Measurements from ENCODE around the gene SPDYC. TPM values are rescaled to one million over a fixed set of nuclear protein-coding genes. Genes with fewer than 3 reads are reported as not detected.

Gene SPDYC
- polyA plus RNA-seq, 3 donors: 0.64 TPM; not detected in 2

GRCh38 chr11:65187146-65187675 lies 17.2 kb downstream of the SPDYC start:
- Mint-ChIP-seq H3K9me3 (no peaks in the 10 kb centered on the region), H3K4me1 (peaks cover 46% of the 10 kb centered on the region), H3K4me3 (no peak overlapping the region), H3K27ac (no peak overlapping the region), H3K36me3 (peaks cover 62 to 79% of the 10 kb centered on the region in 2 donors), H3K27me3 (ENCODE audit: low read depth in 3 of 3) (peaks cover 0 to 2% (median 0%) of the 10 kb centered on the region in 3 donors)
- TF ChIP-seq CTCF (IDR thresholded peaks at IDR 0.05): no peak
- H3K27ac ChIP-seq (ENCODE audit: low read depth in 1 of 2, low read length in 2 of 2): no peak overlapping the region
- H3K79me2 ChIP-seq (ENCODE audit: insufficient read depth, low read length): peaks cover 40% of the 10 kb centered on the region
- H3K4me3 ChIP-seq (replicated peaks in 1 of 3; ENCODE audit: low read depth in 2 of 3, low read length in 3 of 3): no peak overlapping the region
- peaks cover 66% of the 10 kb centered on the region for H4K20me1 ChIP-seq (ENCODE audit: insufficient read depth, low read length)
- H3K4me2 ChIP-seq (replicated peaks; ENCODE audit: extremely low read depth, low read length, poor library complexity, severe bottlenecking): no peak overlapping the region
- H3K27me3 ChIP-seq (ENCODE audit: control insufficient read depth in 2 of 2, insufficient read depth in 2 of 2, low read length in 2 of 2): no peaks in the 10 kb centered on the region
- no peak overlapping the region for H3K9ac ChIP-seq (ENCODE audit: insufficient read depth, low read length, poor library complexity, severe bottlenecking)
- intact Hi-C loops (cut with micrococcal nuclease): no loop called here
- 100% methylated on average over 6 of the region's 6 CpGs for WGBS (ENCODE audit: insufficient coverage)
- no peak overlapping the region for H2AFZ ChIP-seq (ENCODE audit: insufficient read depth, low read depth, low read length, poor library complexity, severe bottlenecking)
- DNase-seq: no peak
- no peaks in the 10 kb centered on the region for H3K9me3 ChIP-seq (replicated peaks in 1 of 2; ENCODE audit: control insufficient read depth in 1 of 2, insufficient read depth in 1 of 2, low read length in 2 of 2)
- H3K36me3 ChIP-seq (replicated peaks in 1 of 2; ENCODE audit: control insufficient read depth in 1 of 2, insufficient read depth in 2 of 2, low read length in 2 of 2): peaks cover 64 to 87% of the 10 kb centered on the region in 2 donors
- peaks cover 12 to 24% of the 10 kb centered on the region in 2 donors for H3K4me1 ChIP-seq (ENCODE audit: control insufficient read depth in 1 of 2, insufficient read depth in 2 of 2, low read length in 2 of 2)

- no peak overlapping the region for H3K27ac ChIP-seq (ENCODE audit: low read depth in 1 of 2, low read length in 2 of 2)
- Mint-ChIP-seq H3K36me3 (peaks cover 64 to 84% of the 10 kb centered on the region in 2 donors), H3K4me3 (no peak overlapping the region), H3K4me1 (peaks cover 38% of the 10 kb centered on the region), H3K9me3 (no peaks in the 10 kb centered on the region), H3K27me3 (ENCODE audit: low read depth in 3 of 3) (peaks cover 0 to 2% (median 0%) of the 10 kb centered on the region in 3 donors), H3K27ac (peak overlapping the region in 1 of 7 donors; percentile 50)
- no peak overlapping the region for H3K4me3 ChIP-seq (replicated peaks in 1 of 3; ENCODE audit: low read depth in 2 of 3, low read length in 3 of 3)
- no peak overlapping the region for H2AFZ ChIP-seq (ENCODE audit: insufficient read depth, low read depth, low read length, poor library complexity, severe bottlenecking)
- 97% methylated on average over 19 of the region's 20 CpGs for WGBS (ENCODE audit: insufficient coverage)
- H3K9ac ChIP-seq (ENCODE audit: insufficient read depth, low read length, poor library complexity, severe bottlenecking): no peak overlapping the region
- H4K20me1 ChIP-seq (ENCODE audit: insufficient read depth, low read length): peaks cover 67% of the 10 kb centered on the region
- no peaks in the 10 kb centered on the region for H3K9me3 ChIP-seq (replicated peaks in 1 of 2; ENCODE audit: control insufficient read depth in 1 of 2, insufficient read depth in 1 of 2, low read length in 2 of 2)
- H3K4me2 ChIP-seq (replicated peaks; ENCODE audit: extremely low read depth, low read length, poor library complexity, severe bottlenecking): no peak overlapping the region
- peaks cover 4 to 16% of the 10 kb centered on the region in 2 donors for H3K4me1 ChIP-seq (ENCODE audit: control insufficient read depth in 1 of 2, insufficient read depth in 2 of 2, low read length in 2 of 2)
- H3K27me3 ChIP-seq (ENCODE audit: control insufficient read depth in 2 of 2, insufficient read depth in 2 of 2, low read length in 2 of 2): no peaks in the 10 kb centered on the region
- H3K79me2 ChIP-seq (ENCODE audit: insufficient read depth, low read length): peaks cover 31% of the 10 kb centered on the region
- H3K36me3 ChIP-seq (replicated peaks in 1 of 2; ENCODE audit: control insufficient read depth in 1 of 2, insufficient read depth in 2 of 2, low read length in 2 of 2): peaks cover 69 to 95% of the 10 kb centered on the region in 2 donors
- no peak for TF ChIP-seq CTCF (IDR thresholded peaks at IDR 0.05)
- no peak for DNase-seq
- intact Hi-C loops (cut with micrococcal nuclease): no loop called here
Observed at GRCh38 chr11:65187971-65188461, 18.0 kb downstream of the SPDYC start.
